Caco-2 (cell line): ENCODE measurements around the gene RBM47. TPM values are rescaled to one million over a fixed set of nuclear protein-coding genes. Genes with fewer than 3 reads are reported as not detected.

Experiments
- BruUV-seq: library from RNA; stranded (reverse); fragments of 400-500 nt; replicated peaks from 2 replicates; lab custom pipeline; 2021; lab: Mats Ljungman, UMichigan
- CTCF ChIA-PET: fragments of 300-600 bp; sonication (Branson Sonifier 250); formaldehyde crosslinking; loops from one replicate; lab custom pipeline; 2022; ENCODE audit warnings: antibody characterized with exemption; lab: Charles Lee
- POLR2A ChIA-PET: fragments of 300-600 bp; sonication (Branson Sonifier 250); formaldehyde crosslinking; loops from one replicate; lab custom pipeline; 2022; ENCODE audit warnings: antibody characterized with exemption; lab: Charles Lee
- DNase-seq, 2 experiments: peaks; one replicate each; pipeline versions ENCODE4 v3.0.0 to v3.0.0-alpha.2; 2020 to 2022
- H3K27me3 ChIP-seq: replicated peaks from 2 replicates; pipeline ENCODE4 v1.6.0; 2011; ENCODE audit warnings: low read length; ENCODE audit not compliant: control insufficient read depth, insufficient read depth
- H3K36me3 ChIP-seq: 2 replicates; pipeline ENCODE4 v1.5.1; 2011; ENCODE audit warnings: low read length; ENCODE audit not compliant: control insufficient read depth, insufficient read depth
- H3K4me1 ChIP-seq: fragments of 250-450 bp; sonication (Bioruptor Pico); 2 replicates; pipeline ENCODE4 v1.5.1; 2020; ENCODE audit warnings: mild to moderate bottlenecking
- H3K4me3 ChIP-seq: 2 replicates; pipeline ENCODE4 v1.5.1; 2011; ENCODE audit warnings: low read depth, mild to moderate bottlenecking, control low read depth, low read length
- H3K9me3 ChIP-seq: fragments of 250-450 bp; sonication (Bioruptor Pico); 2 replicates; pipeline ENCODE4 v1.5.1; 2020; ENCODE audit warnings: mild to moderate bottlenecking, moderate library complexity
- H3K27ac Mint-ChIP-seq: one replicate; pipeline ENCODE4 v1.8.0; 2022; ENCODE audit warnings: mixed read lengths; ENCODE audit not compliant: unreplicated experiment
- H3K27me3 Mint-ChIP-seq: one replicate; pipeline ENCODE4 v1.8.0; 2022; ENCODE audit warnings: mixed read lengths; ENCODE audit not compliant: insufficient read depth, unreplicated experiment
- H3K36me3 Mint-ChIP-seq: one replicate; pipeline ENCODE4 v1.8.0; 2022; ENCODE audit warnings: mild to moderate bottlenecking, mixed read lengths; ENCODE audit not compliant: insufficient read depth, unreplicated experiment
- H3K4me1 Mint-ChIP-seq: one replicate; pipeline ENCODE4 v1.8.0; 2022; ENCODE audit warnings: low read depth, mixed read lengths; ENCODE audit not compliant: unreplicated experiment
- H3K4me3 Mint-ChIP-seq: one replicate; pipeline ENCODE4 v1.8.0; 2022; ENCODE audit warnings: mild to moderate bottlenecking, moderate library complexity, mixed read lengths; ENCODE audit not compliant: unreplicated experiment
- H3K9me3 Mint-ChIP-seq: one replicate; pipeline ENCODE4 v1.8.0; 2022; ENCODE audit warnings: mixed read lengths; ENCODE audit not compliant: unreplicated experiment
- intact Hi-C: fragments of 100-400 bp; cut with micrococcal nuclease; formaldehyde crosslinking; loops from one replicate; pipeline ENCODE4 v1.10.0; 2022; ENCODE audit not compliant: unreplicated experiment
- total RNA-seq: library from RNA; stranded (reverse); gene quantifications from 2 replicates; pipeline ENCODE4 v1.2.3, GENCODE V29; 2022
- TF ChIP-seq, protein P1 (sequence below), 2 experiments: fragments of 200-600 bp in 1 of 2; IDR thresholded peaks; 1 replicate in 1 of 2; 2 replicates in 1 of 2; pipeline versions ENCODE4 v1.5.1 to v1.8.0; 2011 to 2022; ENCODE audit warnings: antibody characterized with exemption in 1 of 2, control low read depth in 1 of 2, inconsistent platforms in 1 of 2, low read depth in 1 of 2, low read length in 1 of 2, mild to moderate bottlenecking in 1 of 2, moderate library complexity in 1 of 2; ENCODE audit not compliant: insufficient read depth in 1 of 2, severe bottlenecking in 1 of 2, unreplicated experiment in 1 of 2

Gene RBM47
- total RNA-seq, 1 experiment from 2014 or later = 62.1 TPM

DNA sequence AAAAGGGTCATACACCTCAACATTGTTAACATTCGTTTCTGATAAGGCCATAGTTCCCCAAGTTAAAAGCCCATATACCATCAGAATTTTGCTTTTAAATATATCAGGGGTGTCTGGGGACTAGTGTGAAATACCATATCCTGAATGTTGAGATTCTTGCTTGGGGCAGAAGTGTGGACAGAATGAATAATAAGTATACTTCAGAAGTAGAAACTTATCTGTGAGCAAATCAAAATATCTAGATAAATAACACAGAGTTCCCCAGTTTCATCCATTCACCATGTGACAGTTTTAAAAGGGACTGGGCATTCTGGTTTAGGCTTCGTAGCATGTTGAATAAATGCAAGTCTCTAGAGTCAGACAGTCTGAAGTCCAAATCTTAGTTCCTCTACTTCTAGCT lies 184.0 kb downstream of the RBM47 start:
- no peaks in the 10 kb centered on the region for H3K9me3 ChIP-seq
- BruUV-seq = no TSS peak
- no peak overlapping the region for H3K27ac Mint-ChIP-seq
- intact Hi-C loops = loop anchor here (5.0 kb wide), 1 partner anchor 43 kb away; no protein-coding TSS in a partner anchor
- ChIA-PET POLR2A (no interaction called here), CTCF (no interaction called here)
- H3K27me3 ChIP-seq = no peaks in the 10 kb centered on the region
- H3K36me3 Mint-ChIP-seq = peaks cover 27% of the 10 kb centered on the region
- no peaks in the 10 kb centered on the region for H3K9me3 Mint-ChIP-seq
- H3K4me1 Mint-ChIP-seq = peaks cover 6% of the 10 kb centered on the region
- no peaks in the 10 kb centered on the region for H3K27me3 Mint-ChIP-seq
- peaks cover 44% of the 10 kb centered on the region for H3K4me1 ChIP-seq
- no peak overlapping the region for H3K4me3 Mint-ChIP-seq
- DNase-seq = no peak
- H3K36me3 ChIP-seq = no peaks in the 10 kb centered on the region
- no peak overlapping the region for H3K4me3 ChIP-seq
- TF ChIP-seq, protein P1, sequence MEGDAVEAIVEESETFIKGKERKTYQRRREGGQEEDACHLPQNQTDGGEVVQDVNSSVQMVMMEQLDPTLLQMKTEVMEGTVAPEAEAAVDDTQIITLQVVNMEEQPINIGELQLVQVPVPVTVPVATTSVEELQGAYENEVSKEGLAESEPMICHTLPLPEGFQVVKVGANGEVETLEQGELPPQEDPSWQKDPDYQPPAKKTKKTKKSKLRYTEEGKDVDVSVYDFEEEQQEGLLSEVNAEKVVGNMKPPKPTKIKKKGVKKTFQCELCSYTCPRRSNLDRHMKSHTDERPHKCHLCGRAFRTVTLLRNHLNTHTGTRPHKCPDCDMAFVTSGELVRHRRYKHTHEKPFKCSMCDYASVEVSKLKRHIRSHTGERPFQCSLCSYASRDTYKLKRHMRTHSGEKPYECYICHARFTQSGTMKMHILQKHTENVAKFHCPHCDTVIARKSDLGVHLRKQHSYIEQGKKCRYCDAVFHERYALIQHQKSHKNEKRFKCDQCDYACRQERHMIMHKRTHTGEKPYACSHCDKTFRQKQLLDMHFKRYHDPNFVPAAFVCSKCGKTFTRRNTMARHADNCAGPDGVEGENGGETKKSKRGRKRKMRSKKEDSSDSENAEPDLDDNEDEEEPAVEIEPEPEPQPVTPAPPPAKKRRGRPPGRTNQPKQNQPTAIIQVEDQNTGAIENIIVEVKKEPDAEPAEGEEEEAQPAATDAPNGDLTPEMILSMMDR (IDR thresholded peaks at IDR 0.05; ENCODE audit: insufficient read depth in 1 of 2, low read depth in 1 of 2, low read length in 1 of 2, severe bottlenecking in 1 of 2, unreplicated experiment in 1 of 2) = no peak

DNA sequence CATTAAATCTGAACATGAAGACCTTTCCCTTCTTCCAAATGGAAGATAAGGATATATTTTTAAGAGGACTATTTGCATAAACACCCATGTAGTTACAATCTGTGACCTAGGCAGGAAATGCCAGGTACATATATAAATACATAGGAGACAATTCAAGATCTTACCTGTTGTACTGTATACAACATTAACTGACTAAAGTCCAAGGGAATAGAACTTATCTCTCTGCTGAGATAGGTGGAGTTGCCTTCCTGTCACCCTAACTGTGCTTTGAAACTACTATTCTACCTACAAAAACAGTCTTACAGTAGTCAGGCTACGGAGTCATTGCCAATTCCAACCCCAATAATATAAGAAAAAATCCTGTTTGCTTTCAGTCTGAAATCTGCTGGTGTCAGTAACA lies 188.2 kb downstream of the RBM47 start:
- H3K36me3 Mint-ChIP-seq = peaks cover 27% of the 10 kb centered on the region
- no peak overlapping the region for H3K4me3 Mint-ChIP-seq
- Histone ChIP-seq H3K36me3 (peaks cover 3% of the 10 kb centered on the region), H3K9me3 (no peaks in the 10 kb centered on the region), H3K4me3 (no peak overlapping the region), H3K27me3 (no peaks in the 10 kb centered on the region), H3K4me1 (peaks cover 20% of the 10 kb centered on the region)
- DNase-seq = no peak
- H3K4me1 Mint-ChIP-seq = no peaks in the 10 kb centered on the region
- no peak overlapping the region for H3K27ac Mint-ChIP-seq
- intact Hi-C loops = no loop called here
- H3K27me3 Mint-ChIP-seq = no peaks in the 10 kb centered on the region
- H3K9me3 Mint-ChIP-seq = no peaks in the 10 kb centered on the region
- TF ChIP-seq, protein P1 (IDR thresholded peaks at IDR 0.05; ENCODE audit: insufficient read depth in 1 of 2, low read depth in 1 of 2, low read length in 1 of 2, severe bottlenecking in 1 of 2, unreplicated experiment in 1 of 2) = no peak
- ChIA-PET POLR2A (no interaction called here), CTCF (no interaction called here)
- BruUV-seq = no TSS peak

DNA sequence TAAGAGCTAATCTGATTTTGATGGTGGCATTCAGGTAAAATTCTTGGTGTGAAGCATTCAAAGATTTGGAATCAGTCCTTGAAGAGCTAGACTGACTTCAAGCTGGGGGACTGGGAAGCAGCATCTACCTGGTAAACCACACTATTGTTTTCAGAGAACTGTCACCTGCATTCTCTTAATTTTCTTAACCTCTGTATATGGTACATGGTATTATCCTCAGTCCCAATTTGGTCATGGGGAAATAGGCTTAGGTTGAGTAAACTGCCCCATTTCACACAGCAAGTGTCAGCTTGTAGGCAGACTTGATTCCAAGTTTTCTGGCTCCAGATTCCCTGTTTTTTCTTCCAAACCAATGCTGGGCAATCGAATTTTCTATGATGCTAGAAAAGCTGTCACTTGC lies 190.1 kb downstream of the RBM47 start:
- DNase-seq = no peak
- TF ChIP-seq, protein P1 (IDR thresholded peaks at IDR 0.05; ENCODE audit: insufficient read depth in 1 of 2, low read depth in 1 of 2, low read length in 1 of 2, severe bottlenecking in 1 of 2, unreplicated experiment in 1 of 2) = no peak
- Histone ChIP-seq H3K36me3 (peaks cover 5% of the 10 kb centered on the region), H3K27me3 (no peaks in the 10 kb centered on the region), H3K4me1 (peaks cover 9% of the 10 kb centered on the region), H3K4me3 (no peak overlapping the region), H3K9me3 (no peaks in the 10 kb centered on the region)
- Mint-ChIP-seq H3K4me1 (no peaks in the 10 kb centered on the region), H3K27me3 (no peaks in the 10 kb centered on the region), H3K9me3 (no peaks in the 10 kb centered on the region), H3K36me3 (peaks cover 35% of the 10 kb centered on the region), H3K27ac (no peak overlapping the region), H3K4me3 (no peak overlapping the region)
- ChIA-PET POLR2A (no interaction called here), CTCF (no interaction called here)
- intact Hi-C loops = no loop called here
- no TSS peak for BruUV-seq
